Measurements from ENCODE around the gene MCCC1.

MCCC1 gene

DNA sequence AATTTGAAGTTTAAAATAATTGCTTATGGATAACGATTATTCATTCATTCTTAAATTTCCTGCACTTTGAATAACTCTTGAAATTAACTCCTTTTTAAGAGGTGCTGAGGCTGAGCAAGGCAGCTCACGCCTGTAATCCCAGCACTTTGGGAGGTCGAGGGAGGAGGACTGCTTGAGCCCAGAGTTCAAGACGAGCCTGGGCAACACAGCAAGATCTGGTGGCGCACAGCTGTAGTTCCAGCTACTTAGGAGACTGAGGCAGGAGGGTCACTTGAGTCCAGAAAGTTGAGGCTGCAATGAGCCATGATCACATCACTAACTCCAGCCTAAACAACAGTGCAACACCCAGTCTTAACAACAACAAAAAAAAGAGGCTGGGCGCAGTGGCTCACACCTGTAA lies 126.9 kb downstream of the MCCC1 start:
- no peak for DNase-seq (ENCODE audit: low spot score)
- no peak overlapping the region for H3K4me3 ChIP-seq
- TF ChIP-seq, protein P1, sequence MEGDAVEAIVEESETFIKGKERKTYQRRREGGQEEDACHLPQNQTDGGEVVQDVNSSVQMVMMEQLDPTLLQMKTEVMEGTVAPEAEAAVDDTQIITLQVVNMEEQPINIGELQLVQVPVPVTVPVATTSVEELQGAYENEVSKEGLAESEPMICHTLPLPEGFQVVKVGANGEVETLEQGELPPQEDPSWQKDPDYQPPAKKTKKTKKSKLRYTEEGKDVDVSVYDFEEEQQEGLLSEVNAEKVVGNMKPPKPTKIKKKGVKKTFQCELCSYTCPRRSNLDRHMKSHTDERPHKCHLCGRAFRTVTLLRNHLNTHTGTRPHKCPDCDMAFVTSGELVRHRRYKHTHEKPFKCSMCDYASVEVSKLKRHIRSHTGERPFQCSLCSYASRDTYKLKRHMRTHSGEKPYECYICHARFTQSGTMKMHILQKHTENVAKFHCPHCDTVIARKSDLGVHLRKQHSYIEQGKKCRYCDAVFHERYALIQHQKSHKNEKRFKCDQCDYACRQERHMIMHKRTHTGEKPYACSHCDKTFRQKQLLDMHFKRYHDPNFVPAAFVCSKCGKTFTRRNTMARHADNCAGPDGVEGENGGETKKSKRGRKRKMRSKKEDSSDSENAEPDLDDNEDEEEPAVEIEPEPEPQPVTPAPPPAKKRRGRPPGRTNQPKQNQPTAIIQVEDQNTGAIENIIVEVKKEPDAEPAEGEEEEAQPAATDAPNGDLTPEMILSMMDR (IDR thresholded peaks at IDR 0.05): no peak
- no peak overlapping the region for H3K27ac ChIP-seq

- no peak overlapping the region for H3K4me3 ChIP-seq
- no peak for DNase-seq (ENCODE audit: low spot score)
- no peak overlapping the region for H3K27ac ChIP-seq
- TF ChIP-seq, protein P1 (IDR thresholded peaks at IDR 0.05): no peak
Observed at GRCh38 chr3:182971637-182972036, 127.7 kb downstream of the MCCC1 start.

GRCh38 chr3:182970811-182971418 lies 128.4 kb downstream of the MCCC1 start:
- DNase-seq (ENCODE audit: low spot score): no peak
- Histone ChIP-seq H3K27ac (no peak overlapping the region), H3K4me3 (no peak overlapping the region)
- TF ChIP-seq, protein P1 (IDR thresholded peaks at IDR 0.05): no peak

DNA sequence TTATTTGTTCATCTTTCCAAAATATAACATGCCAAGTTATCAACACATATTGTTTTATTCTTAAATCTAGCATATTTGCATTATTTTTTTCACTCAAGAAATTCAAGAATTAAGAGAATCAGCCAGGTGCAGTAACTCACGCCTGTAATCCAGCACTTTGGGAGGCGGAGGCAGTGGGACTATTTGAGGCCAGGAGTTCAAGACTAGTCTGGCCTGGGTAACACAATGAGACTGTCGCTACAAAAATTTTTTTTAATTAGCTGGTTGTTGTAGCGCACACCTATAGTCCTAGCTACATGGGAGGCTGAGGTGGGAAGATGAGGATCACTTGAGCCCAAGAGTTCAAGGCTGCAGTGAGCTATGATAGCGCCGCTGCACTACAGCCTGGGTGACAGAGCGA lies 129.4 kb downstream of the MCCC1 start:
- no peak overlapping the region for H3K27ac ChIP-seq
- no peak for DNase-seq (ENCODE audit: low spot score)
- TF ChIP-seq, protein P1 (IDR thresholded peaks at IDR 0.05): no peak
- no peak overlapping the region for H3K4me3 ChIP-seq

DNA sequence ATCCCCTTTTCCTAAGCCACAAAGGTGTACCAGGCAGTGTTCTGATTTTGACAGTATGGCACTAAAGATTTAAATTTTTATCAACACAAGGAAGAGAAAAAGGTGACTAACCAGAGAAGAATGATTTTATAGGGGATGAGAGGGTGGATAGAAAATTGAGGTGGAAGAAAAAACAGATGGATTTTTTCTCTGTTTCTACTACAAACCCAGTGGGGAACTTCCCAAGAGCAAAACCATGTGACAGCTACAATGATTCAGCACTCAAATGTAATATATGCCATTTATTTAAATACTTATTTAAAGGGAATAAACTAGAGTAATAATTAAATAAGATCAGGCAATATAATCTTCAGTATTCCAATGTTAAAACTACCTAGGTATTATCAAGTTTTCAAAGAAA lies 130.0 kb downstream of the MCCC1 start:
- Histone ChIP-seq H3K4me3 (no peak overlapping the region), H3K27ac (no peak overlapping the region)
- TF ChIP-seq, protein P1 (IDR thresholded peaks at IDR 0.05): no peak
- no peak for DNase-seq (ENCODE audit: low spot score)

DNA sequence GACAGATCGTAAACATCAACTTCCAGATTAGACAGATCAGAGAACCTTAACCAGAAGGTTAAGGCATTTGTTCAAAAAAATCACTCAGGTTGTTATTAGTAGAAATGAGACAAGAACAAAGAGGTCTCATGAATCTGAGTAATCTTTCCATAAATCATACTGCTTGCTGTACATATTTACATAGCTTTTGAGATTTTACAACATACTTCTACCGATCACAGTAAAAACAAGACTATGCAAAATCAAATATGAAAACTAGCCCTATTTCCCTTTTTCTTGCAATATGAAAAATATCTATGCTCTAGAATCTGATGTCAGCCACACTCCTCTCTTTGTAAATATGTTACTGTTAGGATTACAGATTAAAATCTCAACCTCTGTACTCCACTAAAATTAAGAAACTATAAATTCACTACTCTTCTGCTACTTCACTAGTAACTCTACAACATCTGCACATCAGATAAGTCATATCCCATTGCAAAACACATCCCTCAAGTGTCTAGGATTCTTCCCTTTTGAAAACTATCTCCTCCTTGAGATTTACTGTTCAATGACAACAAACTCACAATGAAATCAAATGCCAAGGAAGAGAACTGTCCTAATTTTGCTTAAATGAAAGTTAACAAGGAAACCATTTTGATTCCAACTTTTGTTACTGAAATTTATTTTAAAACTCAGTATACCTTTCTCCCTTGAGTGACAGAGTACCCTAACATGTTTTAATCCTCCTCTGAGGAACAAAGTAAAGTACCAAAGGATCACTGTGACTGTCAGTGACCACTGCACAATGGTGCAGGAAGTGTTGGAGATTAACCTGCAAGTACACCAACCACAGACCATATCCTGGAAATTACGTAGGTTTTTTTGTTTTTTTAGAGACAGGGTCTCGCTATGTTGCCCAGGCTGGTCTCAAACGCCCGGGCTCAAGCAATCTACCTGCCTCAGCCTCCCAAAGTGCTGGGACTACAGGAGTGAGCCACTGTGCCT lies 131.8 kb downstream of the MCCC1 start:
- TF ChIP-seq, protein P1 (IDR thresholded peaks at IDR 0.05): no peak
- DNase-seq (ENCODE audit: low spot score): no peak
- Histone ChIP-seq H3K4me3 (no peak overlapping the region), H3K27ac (no peak overlapping the region)

Measured in coronary artery (tissue), 2 donors.